Stimulated activated CD4-positive, alpha-beta T cell treated with anti-CD3 and anti-CD28 coated beads, Interleukin-12 subunit alpha, Interleukin-12 subunit beta, amount 100 ng/mL, for 48 hours (primary cell): ENCODE results near the gene MAFG.
"Not testable (repeated sequence)": the region's sequence is repeated elsewhere in the genome, so short reads cannot be mapped to it uniquely, and the experiment has no call there.

Experiments
- DNase-seq, 3 donors: peaks; one replicate each; pipeline ENCODE4 v3.0.0-alpha.2; 2020; ENCODE audit warnings: low read depth in 2 of 3, low spot score in 1 of 3

MAFG gene

GRCh38 chr17:81958633-81959342 is 31.3 kb upstream of the MAFG start:
- DNase-seq = no peak

DNA sequence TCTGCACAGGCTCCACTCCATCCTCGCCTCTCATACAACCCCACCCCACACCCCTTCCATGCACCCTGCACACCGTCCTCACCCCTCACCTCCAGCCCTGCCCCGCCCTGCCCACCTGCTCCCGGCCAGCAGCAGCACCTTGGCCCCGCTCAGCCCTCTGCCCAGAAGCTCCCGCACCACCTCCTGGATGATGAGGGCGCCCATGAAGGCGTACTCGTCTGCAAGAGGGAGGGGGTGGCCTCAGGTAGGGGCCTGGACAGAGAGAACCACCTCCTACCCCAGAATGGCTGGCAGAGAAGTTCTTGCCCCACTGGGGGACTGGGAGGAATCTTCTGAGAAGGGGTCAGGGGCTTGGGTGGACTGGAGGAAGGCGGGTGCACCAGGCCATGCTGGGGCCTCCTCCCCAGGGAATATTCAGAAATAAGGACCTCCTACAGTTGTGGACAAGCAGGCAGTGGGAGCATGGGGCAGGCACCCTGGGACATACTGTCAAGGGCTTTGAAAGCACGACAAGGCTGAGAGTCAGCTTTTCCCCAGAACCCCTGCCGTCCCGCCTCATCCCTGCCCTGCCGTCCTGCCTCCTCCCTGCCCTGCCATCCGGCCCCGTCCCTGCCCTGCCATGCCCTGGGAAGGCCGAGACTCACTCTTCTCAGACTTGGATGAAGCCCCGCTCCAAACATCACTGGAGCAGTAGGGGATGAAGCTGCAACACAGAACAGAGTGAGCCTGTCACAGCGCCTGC is 30.3 kb upstream of the MAFG start:
- DNase-seq = no peak

DNA sequence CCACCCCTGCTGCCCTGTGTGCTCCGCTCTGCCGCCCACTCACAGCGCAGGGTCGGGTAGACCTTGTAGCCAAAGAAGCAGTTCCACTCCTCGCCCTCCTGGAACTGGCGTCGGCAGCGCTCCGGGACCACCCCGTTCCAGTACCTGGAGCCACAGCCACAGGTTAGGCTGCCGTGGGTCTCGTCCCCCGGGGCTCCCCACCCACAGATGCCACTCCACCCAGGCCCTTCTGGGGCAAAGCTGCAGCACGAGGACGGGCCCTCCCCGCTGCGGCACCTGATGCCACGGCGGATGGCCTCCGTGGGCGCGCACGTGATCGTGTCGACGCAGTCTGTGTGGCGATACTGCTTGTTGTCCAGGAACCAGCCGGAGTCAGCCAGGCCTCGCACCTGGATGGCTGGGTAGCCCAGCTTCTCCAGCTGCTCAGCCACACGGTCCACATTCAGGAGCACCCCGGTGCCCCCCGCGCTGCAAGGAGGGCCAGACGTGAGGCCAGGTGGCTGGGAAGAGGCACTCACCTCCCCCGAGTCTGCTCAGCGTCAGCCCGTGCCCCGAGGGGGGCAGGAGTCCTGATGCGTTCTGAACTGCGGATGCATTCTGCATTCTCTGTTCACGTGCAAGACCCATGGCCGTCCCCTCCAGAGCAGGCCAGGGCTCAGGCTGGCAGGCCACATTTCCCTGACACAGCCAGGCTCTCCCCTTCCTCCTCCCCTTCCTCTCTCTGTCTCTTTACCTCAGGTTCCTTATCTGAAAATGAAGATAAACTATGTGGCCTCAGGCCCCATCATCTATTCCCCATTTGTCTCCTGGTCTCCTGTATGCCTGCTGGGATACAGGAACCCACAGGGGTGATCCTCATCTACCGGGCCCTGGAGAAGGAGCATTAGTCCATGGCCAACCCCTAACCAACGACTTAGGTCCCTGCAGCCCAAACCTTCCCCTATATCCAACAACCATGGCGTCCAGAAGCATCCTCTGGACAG is 29.4 kb upstream of the MAFG start:
- no peak for DNase-seq

DNA sequence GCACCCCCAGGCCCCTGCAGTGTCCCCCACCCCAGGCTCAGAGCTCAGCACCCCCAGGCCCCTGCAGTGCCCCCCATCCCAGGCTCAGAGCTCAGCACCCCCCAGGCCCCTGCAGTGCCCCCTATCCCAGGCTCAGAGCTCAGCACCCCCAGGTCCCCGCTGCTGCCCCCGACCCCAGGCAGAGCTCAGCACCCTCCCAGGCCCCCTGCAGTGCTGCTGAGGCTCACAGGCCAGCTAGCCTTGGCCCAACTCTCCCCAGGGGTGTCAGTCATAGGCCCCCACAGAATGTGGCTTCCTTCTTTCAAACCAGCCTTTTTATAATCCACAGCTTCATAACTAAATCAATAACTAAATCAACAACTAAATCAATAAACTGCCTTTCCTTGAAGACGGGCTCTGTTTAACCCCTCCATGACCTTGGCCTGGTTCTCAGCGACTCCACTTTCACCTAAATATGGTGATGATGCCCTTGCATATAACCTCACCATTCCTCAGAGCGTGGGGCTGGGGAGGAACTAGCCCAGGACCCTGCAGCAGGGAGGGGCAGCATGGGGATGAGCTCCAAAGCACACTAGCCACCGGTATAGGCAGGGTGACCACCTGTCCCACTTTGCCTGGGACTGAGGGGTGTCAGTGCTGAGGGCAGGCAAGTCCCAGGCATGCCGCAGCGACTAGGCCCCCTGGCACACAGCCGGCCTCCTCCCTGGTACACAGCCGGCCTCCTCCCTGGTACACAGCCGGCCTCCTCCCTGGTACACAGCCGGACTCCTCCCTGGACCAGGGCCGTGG is 28.4 kb upstream of the MAFG start:
- no peak for DNase-seq

DNA sequence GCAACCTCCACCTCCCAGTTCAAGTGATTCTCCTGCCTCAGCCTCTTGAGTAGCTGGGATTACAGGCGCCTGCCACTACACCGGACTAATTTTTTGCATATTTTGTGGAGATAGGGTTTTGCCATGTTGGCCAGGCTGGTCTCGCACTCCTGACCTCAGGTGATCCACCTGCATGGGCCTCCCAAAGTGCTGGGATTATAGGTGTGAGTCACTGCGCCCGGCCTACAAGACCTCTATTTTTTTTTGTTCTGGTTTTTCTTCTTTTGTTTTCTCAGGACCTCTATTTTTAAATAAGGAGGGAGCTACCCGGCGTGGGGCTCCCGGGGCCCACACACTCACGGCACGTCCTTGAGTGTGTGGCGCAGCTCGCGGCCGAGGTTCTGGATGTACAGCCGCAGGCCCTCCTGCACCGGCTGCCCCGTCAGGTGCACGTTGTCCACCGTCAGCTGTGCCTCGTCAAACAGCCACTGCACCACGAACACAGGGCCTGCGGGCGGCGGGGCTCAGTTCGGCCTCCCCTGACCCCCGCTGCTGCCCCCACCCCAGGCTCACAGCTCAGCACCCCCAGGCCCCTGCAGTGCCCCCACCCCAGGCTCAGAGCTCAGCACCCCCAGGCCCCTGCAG is 27.6 kb upstream of the MAFG start:
- no peak for DNase-seq

DNA sequence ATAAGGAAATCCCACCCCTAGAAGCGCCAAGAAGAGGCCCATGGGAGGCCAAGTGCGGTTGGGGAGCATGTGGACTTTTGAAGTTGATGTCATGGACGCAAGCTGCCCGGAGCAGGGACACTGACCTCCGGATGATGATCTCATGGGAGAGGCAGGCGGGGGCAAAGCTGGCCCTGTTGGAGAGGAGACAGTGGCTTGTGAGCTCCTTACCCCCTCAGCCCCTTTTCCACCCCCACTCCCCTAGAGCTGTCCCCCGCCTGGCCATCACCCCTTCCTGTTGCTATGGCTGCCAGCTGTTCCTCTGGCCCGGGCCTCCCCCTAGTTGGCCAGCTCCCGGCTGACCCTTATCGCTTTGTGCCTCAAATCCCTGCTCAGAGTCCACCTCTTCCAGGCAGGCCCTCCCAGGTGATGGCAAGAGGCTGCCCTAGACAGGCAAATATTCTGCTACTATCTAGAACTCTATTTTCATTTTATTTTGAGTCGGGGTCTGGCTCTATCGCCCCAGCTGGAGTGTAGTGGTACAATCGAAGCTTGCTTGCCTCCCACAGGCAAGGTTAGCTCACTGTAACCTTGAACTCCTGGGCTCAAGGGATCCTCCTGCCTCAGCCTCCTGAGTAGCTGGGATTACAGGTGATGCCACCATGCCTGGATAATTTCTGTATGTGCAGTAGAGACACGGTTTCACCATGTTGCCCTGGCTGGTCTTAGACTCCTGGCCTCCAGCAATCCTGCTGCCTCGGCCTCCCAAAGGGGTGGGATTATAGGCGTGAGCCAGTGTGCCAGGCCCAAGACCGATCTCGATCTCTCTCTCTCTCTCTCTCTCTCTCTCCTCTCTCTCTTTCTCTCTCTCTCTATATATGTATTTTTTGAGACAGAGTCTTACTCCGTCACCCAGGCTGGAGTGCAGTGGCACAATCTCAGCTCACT is 26.9 kb upstream of the MAFG start:
- DNase-seq = no peak

GRCh38 chr17:81953443-81953842 is 25.9 kb upstream of the MAFG start:
- not testable (repeated sequence) for DNase-seq

- no peak for DNase-seq
Observed at GRCh38 chr17:81952792-81953228, 25.3 kb upstream of the MAFG start.

GRCh38 chr17:81951785-81952684 is 24.5 kb upstream of the MAFG start:
- DNase-seq = no peak

DNA sequence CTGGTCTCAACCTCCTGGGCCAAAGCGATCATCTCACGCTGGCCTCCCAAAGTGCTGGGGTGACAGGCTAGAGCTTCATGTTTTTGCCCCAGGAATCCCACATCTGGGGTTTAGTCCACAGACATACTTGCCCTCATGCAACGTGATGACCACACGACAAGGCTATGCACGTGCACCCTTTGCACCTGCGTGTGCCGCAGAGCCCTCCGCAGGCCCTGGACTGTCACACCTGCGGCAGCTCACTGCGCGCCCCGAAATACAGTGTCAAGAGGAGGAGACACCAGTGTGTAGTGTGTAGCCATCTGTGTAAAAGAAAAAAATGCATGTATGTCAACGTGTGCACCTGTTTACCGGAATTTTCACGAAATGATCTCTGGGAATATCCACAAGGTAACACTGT is 23.0 kb upstream of the MAFG start:
- DNase-seq = no peak

- no peak for DNase-seq
Observed at GRCh38 chr17:81948635-81949378, 21.3 kb upstream of the MAFG start.

DNA sequence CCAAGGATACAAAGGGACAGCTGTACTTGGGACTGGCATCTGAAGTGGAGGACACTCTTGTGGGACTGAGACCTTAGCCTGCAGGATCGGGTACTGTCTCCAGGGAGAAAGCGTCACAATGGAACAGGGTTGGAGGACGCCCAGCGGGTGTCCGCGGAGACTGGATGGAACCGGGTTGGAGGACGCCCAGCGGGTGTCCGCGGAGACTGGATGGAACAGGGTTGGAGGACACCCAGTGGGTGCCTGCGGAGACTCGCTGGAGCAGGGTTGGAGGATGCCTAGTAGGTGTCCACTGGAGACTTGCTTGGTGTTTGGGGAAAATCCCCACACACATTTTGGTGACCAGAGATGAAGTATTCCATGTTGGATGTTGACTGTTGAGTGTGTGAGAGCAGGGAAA is 19.7 kb upstream of the MAFG start, which contains the start of gene MYADML2:
MYADML2 (minus strand) TSS at position 45 of the 400 bp plus-strand sequence. CDS start 5,492 bp downstream, outside the sequence.
- no peak for DNase-seq

- no peak for DNase-seq
Observed at GRCh38 chr17:81944858-81945257, 17.3 kb upstream of the MAFG start.

- no peak for DNase-seq
Observed at GRCh38 chr17:81942167-81942553, 14.6 kb upstream of the MAFG start.

GRCh38 chr17:81941484-81942166 is 14.1 kb upstream of the MAFG start:
- no peak for DNase-seq

DNA sequence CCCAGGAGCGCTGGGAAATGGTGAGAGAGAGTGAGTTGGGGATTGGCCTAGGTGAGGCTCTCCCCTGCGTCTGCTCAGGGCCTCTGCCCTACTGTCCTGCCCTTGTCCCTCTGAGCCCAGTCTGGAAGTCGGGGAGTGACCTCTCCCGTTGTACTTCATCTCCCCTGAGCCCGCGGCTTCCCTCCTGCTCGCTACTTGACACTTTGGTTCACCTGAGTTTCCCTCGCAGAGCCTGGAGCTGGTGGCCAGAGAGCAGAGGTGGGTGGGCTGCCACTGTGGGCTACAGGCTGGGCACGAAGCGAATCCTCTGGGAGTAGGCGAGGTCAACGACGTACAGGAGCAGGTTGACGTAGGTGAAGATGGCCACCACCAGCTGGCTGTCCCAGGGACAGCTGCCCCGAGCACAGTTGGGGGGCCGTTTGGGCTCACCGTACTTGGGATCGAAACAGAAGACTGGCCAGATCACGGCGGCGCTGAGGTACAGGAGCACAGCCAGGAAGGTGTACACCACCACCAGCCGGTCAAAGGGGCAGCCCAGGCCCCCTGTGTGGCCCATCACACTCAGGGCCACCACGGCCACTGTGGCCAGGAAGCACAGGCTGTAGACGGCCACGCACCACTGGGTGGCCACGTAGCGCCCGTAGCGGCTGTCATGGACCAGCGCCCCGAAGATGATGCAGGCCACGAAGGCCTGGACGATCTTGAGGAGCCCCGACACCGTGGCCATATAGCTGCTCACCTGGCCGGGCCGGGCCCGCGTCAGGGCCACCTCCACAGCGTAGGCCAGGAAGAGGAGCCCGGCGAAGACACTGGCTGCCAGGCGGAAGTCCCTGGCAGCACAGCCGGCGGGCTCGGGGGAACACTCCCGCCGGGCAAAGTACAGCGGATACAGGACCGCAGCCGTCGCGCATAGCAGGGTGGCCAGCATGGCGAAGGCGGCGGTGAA is 13.3 kb upstream of the MAFG start:
- DNase-seq = no peak
